ENCODE results near the gene MON1B. TPM values are rescaled to one million over a fixed set of nuclear protein-coding genes. Genes with fewer than 3 reads are reported as not detected.
"Not testable (repeated sequence)": the region's sequence is repeated elsewhere in the genome, so short reads cannot be mapped to it uniquely, and the experiment has no call there.

The MON1B gene
- total and polyA plus RNA-seq, 2 donors = 7.9 to 14.3 TPM

GRCh38 chr16:77168901-77169300 is 22.1 kb upstream of the MON1B start:
- no peaks in the 10 kb centered on the region for H3K27me3 ChIP-seq (ENCODE audit: control insufficient read depth in 2 of 2, insufficient read depth in 1 of 2, low read length in 1 of 2)
- no peaks in the 10 kb centered on the region for H3K4me1 ChIP-seq (ENCODE audit: control insufficient read depth in 2 of 2, insufficient read depth in 2 of 2, low read length in 2 of 2)
- H3K27ac ChIP-seq (ENCODE audit: low read depth in 1 of 2, low read length in 1 of 2) = no peak overlapping the region
- H3K36me3 ChIP-seq (ENCODE audit: control insufficient read depth in 2 of 2, insufficient read depth in 2 of 2, low read length in 1 of 2) = no peaks in the 10 kb centered on the region
- DNase-seq (ENCODE audit: low read depth in 6 of 9, low spot score in 9 of 9) = no peak
- 76% methylated on average over 4 of the region's 4 CpGs for WGBS
- no peak overlapping the region for H3K4me3 ChIP-seq (ENCODE audit: low read length in 2 of 2)
- H3K9me3 ChIP-seq (ENCODE audit: control insufficient read depth in 2 of 2, insufficient read depth in 1 of 2, low read length in 1 of 2) = no peaks in the 10 kb centered on the region

- 22% methylated on average over 6 of the region's 6 CpGs for WGBS
Observed at GRCh38 chr16:77169650-77170236, 21.2 kb upstream of the MON1B start.

GRCh38 chr16:77170805-77171204 is 20.2 kb upstream of the MON1B start:
- WGBS = 75% methylated on average over 4 of the region's 4 CpGs
- Histone ChIP-seq H3K9me3 (ENCODE audit: control insufficient read depth in 2 of 2, insufficient read depth in 1 of 2, low read length in 1 of 2) (no peaks in the 10 kb centered on the region), H3K27me3 (ENCODE audit: control insufficient read depth in 2 of 2, insufficient read depth in 1 of 2, low read length in 1 of 2) (no peaks in the 10 kb centered on the region), H3K4me1 (ENCODE audit: control insufficient read depth in 2 of 2, insufficient read depth in 2 of 2, low read length in 2 of 2) (no peaks in the 10 kb centered on the region), H3K36me3 (ENCODE audit: control insufficient read depth in 2 of 2, insufficient read depth in 2 of 2, low read length in 1 of 2) (no peaks in the 10 kb centered on the region), H3K27ac (ENCODE audit: low read depth in 1 of 2, low read length in 1 of 2) (no peak overlapping the region), H3K4me3 (ENCODE audit: low read length in 2 of 2) (no peak overlapping the region)
- DNase-seq (ENCODE audit: low read depth in 6 of 9, low spot score in 9 of 9) = no peak

More at GRCh38 chr16:77169650-77170236, 21.2 kb upstream of the MON1B start:
- H3K27me3 ChIP-seq (ENCODE audit: control insufficient read depth in 2 of 2, insufficient read depth in 1 of 2, low read length in 1 of 2) = no peaks in the 10 kb centered on the region
- H3K36me3 ChIP-seq (ENCODE audit: control insufficient read depth in 2 of 2, insufficient read depth in 2 of 2, low read length in 1 of 2) = no peaks in the 10 kb centered on the region
- peak in 6 of 9 donors; percentile 4 to 54 (median 24) for DNase-seq (ENCODE audit: low read depth in 6 of 9, low spot score in 9 of 9)
- no peak overlapping the region for H3K4me3 ChIP-seq (ENCODE audit: low read length in 2 of 2)
- H3K9me3 ChIP-seq (ENCODE audit: control insufficient read depth in 2 of 2, insufficient read depth in 1 of 2, low read length in 1 of 2) = no peaks in the 10 kb centered on the region
- no peaks in the 10 kb centered on the region for H3K4me1 ChIP-seq (ENCODE audit: control insufficient read depth in 2 of 2, insufficient read depth in 2 of 2, low read length in 2 of 2)
- no peak overlapping the region for H3K27ac ChIP-seq (ENCODE audit: low read depth in 1 of 2, low read length in 1 of 2)

- 77% methylated on average over 5 of the region's 5 CpGs for WGBS
- Histone ChIP-seq H3K9me3 (ENCODE audit: control insufficient read depth in 2 of 2, insufficient read depth in 1 of 2, low read length in 1 of 2) (no peaks in the 10 kb centered on the region), H3K27me3 (ENCODE audit: control insufficient read depth in 2 of 2, insufficient read depth in 1 of 2, low read length in 1 of 2) (no peaks in the 10 kb centered on the region), H3K36me3 (ENCODE audit: control insufficient read depth in 2 of 2, insufficient read depth in 2 of 2, low read length in 1 of 2) (no peaks in the 10 kb centered on the region), H3K4me1 (ENCODE audit: control insufficient read depth in 2 of 2, insufficient read depth in 2 of 2, low read length in 2 of 2) (no peaks in the 10 kb centered on the region), H3K27ac (ENCODE audit: low read depth in 1 of 2, low read length in 1 of 2) (no peak overlapping the region), H3K4me3 (ENCODE audit: low read length in 2 of 2) (no peak overlapping the region)
- DNase-seq (ENCODE audit: low read depth in 6 of 9, low spot score in 9 of 9) = peak in 7 of 9 donors; percentile 23 to 67 (median 45)
Observed at GRCh38 chr16:77171745-77172635, 19.0 kb upstream of the MON1B start.

DNA sequence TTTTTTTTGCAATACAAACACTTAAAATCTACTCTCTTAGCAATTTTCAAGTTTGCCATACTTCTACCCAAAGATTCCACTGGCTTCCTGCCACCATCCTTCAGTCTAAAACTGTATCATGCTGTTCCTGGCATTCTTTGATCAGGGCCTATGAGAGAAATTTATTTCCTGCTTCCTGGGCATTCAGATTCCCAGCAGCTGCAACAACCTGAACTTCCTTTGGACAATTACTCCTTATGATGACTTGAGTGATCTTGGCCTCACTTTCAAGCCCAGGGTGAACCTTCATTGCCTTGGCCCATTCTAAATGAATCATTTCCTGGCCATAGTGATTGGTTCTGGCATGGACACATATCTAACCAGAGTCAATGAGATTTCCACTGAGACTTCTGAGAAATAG is 18.0 kb upstream of the MON1B start:
- no peak for DNase-seq (ENCODE audit: low read depth in 6 of 9, low spot score in 9 of 9)
- Histone ChIP-seq H3K9me3 (ENCODE audit: control insufficient read depth in 2 of 2, insufficient read depth in 1 of 2, low read length in 1 of 2) (no peaks in the 10 kb centered on the region), H3K27ac (ENCODE audit: low read depth in 1 of 2, low read length in 1 of 2) (no peak overlapping the region), H3K27me3 (ENCODE audit: control insufficient read depth in 2 of 2, insufficient read depth in 1 of 2, low read length in 1 of 2) (no peaks in the 10 kb centered on the region), H3K36me3 (ENCODE audit: control insufficient read depth in 2 of 2, insufficient read depth in 2 of 2, low read length in 1 of 2) (no peaks in the 10 kb centered on the region), H3K4me3 (ENCODE audit: low read length in 2 of 2) (no peak overlapping the region), H3K4me1 (ENCODE audit: control insufficient read depth in 2 of 2, insufficient read depth in 2 of 2, low read length in 2 of 2) (no peaks in the 10 kb centered on the region)

DNA sequence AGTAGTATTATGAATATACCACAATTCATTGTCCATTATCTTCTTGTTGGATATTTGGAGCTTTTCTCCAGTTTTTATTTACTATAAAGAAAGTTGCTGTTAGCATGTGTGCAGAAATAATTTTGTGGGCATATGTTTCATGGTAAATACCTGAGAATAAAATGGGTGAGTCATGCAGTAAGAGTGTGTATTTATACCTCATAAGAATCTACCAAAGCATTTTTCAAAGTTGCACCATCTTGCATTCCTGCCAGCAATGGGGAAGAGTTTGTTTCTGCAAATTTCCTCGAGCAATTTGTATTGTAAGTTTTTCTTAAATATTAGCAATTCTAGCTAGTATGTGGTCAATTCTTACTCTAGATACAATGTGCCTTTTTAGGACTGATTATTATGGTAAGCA is 7.9 kb upstream of the MON1B start:
- WGBS = 94% methylated on average over 1 of the region's 1 CpG
- Histone ChIP-seq H3K4me3 (ENCODE audit: low read length in 2 of 2) (no peak overlapping the region), H3K27me3 (ENCODE audit: control insufficient read depth in 2 of 2, insufficient read depth in 1 of 2, low read length in 1 of 2) (no peaks in the 10 kb centered on the region), H3K9me3 (ENCODE audit: control insufficient read depth in 2 of 2, insufficient read depth in 1 of 2, low read length in 1 of 2) (no peaks in the 10 kb centered on the region), H3K36me3 (ENCODE audit: control insufficient read depth in 2 of 2, insufficient read depth in 2 of 2, low read length in 1 of 2) (no peaks in the 10 kb centered on the region), H3K27ac (ENCODE audit: low read depth in 1 of 2, low read length in 1 of 2) (no peak overlapping the region), H3K4me1 (ENCODE audit: control insufficient read depth in 2 of 2, insufficient read depth in 2 of 2, low read length in 2 of 2) (no peaks in the 10 kb centered on the region)
- no peak for DNase-seq (ENCODE audit: low read depth in 6 of 9, low spot score in 9 of 9)

DNA sequence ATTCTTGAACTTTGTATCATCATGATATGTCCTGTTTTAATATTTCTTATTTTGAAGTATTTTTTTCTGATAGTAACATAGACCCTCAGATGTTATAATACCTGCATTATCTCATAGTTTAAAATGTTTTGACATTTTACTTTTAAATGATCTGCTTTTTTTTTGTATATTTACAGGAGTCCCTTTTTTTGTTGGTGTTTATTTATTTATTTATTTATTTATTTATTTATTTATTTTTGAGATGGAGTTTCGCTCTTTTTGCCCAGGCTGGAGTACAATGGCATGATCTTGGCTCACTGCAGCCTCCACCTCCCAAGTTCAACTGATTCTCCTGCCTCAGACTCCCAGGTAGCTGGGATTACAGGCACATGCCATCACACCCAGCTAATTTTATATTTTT is 4.7 kb upstream of the MON1B start:
- not testable (repeated sequence) for H3K27me3 ChIP-seq (ENCODE audit: control insufficient read depth in 2 of 2, insufficient read depth in 1 of 2, low read length in 1 of 2); DNase-seq (ENCODE audit: low read depth in 6 of 9, low spot score in 9 of 9); H3K4me1 ChIP-seq (ENCODE audit: control insufficient read depth in 2 of 2, insufficient read depth in 2 of 2, low read length in 2 of 2); H3K9me3 ChIP-seq (ENCODE audit: control insufficient read depth in 2 of 2, insufficient read depth in 1 of 2, low read length in 1 of 2); H3K36me3 ChIP-seq (ENCODE audit: control insufficient read depth in 2 of 2, insufficient read depth in 2 of 2, low read length in 1 of 2); H3K27ac ChIP-seq (ENCODE audit: low read depth in 1 of 2, low read length in 1 of 2); H3K4me3 ChIP-seq (ENCODE audit: low read length in 2 of 2)
- WGBS = 92% methylated on average over 1 of the region's 1 CpG

DNA sequence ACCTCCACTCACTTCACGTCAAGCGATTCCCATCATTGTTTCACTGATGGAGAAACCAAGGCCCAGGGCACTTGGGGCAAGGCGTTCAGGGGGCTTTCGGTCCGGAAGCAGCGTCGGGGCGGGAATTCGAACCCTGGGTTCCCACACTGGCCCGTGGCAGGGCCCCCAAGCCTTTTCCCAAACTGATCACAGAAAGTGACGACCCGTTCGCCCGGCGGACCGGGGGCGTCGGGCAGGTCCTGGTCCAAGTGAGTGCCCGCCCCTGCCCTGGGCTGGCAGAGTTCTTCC is 856 bp upstream of the MON1B start:
- H3K27me3 ChIP-seq (ENCODE audit: control insufficient read depth in 2 of 2, insufficient read depth in 1 of 2, low read length in 1 of 2) = no peaks in the 10 kb centered on the region
- 1% methylated on average over 19 of the region's 19 CpGs for WGBS
- H3K27ac ChIP-seq (ENCODE audit: low read depth in 1 of 2, low read length in 1 of 2) = peak overlapping the region; percentile 100
- peaks cover 0 to 3% of the 10 kb centered on the region in 2 donors for H3K9me3 ChIP-seq (ENCODE audit: control insufficient read depth in 2 of 2, insufficient read depth in 1 of 2, low read length in 1 of 2)
- H3K36me3 ChIP-seq (ENCODE audit: control insufficient read depth in 2 of 2, insufficient read depth in 2 of 2, low read length in 1 of 2) = peaks cover 18 to 24% of the 10 kb centered on the region in 2 donors
- peaks cover 6 to 18% of the 10 kb centered on the region in 2 donors for H3K4me1 ChIP-seq (ENCODE audit: control insufficient read depth in 2 of 2, insufficient read depth in 2 of 2, low read length in 2 of 2)
- peak overlapping the region; percentile 89 to 98 for H3K4me3 ChIP-seq (ENCODE audit: low read length in 2 of 2)
- no peak for DNase-seq (ENCODE audit: low read depth in 6 of 9, low spot score in 9 of 9)

DNA sequence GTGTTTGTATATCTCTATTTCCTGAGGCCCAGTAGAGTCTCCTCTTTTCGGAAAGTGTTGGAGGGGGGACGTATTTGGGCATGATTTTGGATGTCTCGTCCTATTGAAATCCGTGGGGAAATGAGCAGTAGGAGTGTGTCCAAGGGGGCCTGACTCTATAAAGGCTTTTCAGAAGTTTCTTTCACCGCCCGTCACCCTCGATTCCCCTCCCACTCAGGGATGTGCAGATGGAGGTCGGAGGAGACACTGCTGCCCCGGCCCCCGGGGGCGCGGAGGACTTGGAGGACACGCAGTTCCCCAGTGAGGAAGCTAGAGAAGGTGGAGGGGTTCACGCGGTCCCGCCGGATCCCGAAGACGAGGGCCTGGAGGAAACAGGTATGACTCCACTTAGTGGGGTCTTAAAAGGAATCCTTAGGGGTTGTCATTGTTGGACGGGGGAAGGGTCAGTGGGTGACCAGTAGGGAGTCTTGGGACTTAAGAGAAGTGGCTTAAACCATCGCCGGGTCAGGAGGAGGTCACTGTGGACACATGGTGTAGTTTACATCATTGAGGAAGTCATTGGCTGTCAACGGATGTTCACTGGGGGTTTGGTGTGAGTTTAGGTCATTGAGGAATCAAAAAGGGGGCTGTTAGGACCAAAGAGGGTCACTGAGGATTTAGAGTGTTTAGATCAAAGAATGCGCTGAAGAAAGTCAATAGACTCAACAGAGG is 424 bp downstream of the MON1B start:
- peak in 1 of 9 donors; percentile 27 for DNase-seq (ENCODE audit: low read depth in 6 of 9, low spot score in 9 of 9)
- H3K4me1 ChIP-seq (ENCODE audit: control insufficient read depth in 2 of 2, insufficient read depth in 2 of 2, low read length in 2 of 2) = peaks cover 6 to 18% of the 10 kb centered on the region in 2 donors
- peaks cover 0 to 3% of the 10 kb centered on the region in 2 donors for H3K9me3 ChIP-seq (ENCODE audit: control insufficient read depth in 2 of 2, insufficient read depth in 1 of 2, low read length in 1 of 2)
- H3K36me3 ChIP-seq (ENCODE audit: control insufficient read depth in 2 of 2, insufficient read depth in 2 of 2, low read length in 1 of 2) = peaks cover 29 to 34% of the 10 kb centered on the region in 2 donors
- H3K27me3 ChIP-seq (ENCODE audit: control insufficient read depth in 2 of 2, insufficient read depth in 1 of 2, low read length in 1 of 2) = no peaks in the 10 kb centered on the region
- WGBS = 5% methylated on average over 24 of the region's 24 CpGs
- H3K4me3 ChIP-seq (ENCODE audit: low read length in 2 of 2) = peak overlapping the region; percentile 89 to 98
- H3K27ac ChIP-seq (ENCODE audit: low read depth in 1 of 2, low read length in 1 of 2) = peak overlapping the region; percentile 100
